ENCODE measurements around the gene DAD1. TPM values are rescaled to one million over a fixed set of nuclear protein-coding genes. Genes with fewer than 3 reads are reported as not detected.
"Not testable (repeated sequence)": the region's sequence is repeated elsewhere in the genome, so short reads cannot be mapped to it uniquely, and the experiment has no call there.

DAD1 gene
- total RNA-seq, 1 experiment from 2014 or later: 258 TPM

- Histone ChIP-seq H3K27ac (ENCODE audit: low read length) (no peak overlapping the region), H3K36me3 (ENCODE audit: low read depth, low read length) (no peaks in the 10 kb centered on the region), H3K9ac (ENCODE audit: low read length) (no peak overlapping the region), H4K20me1 (ENCODE audit: low read length) (no peaks in the 10 kb centered on the region), H3K9me3 (ENCODE audit: low read length) (no peaks in the 10 kb centered on the region), H3K4me1 (ENCODE audit: insufficient read depth, low read length) (peaks cover 10% of the 10 kb centered on the region), H3K9me2 (replicated peaks; ENCODE audit: low read length) (no peaks in the 10 kb centered on the region), H3K4me2 (ENCODE audit: low read length) (no peak overlapping the region; the same call in 1 of the 2 replicates), H3F3A (ENCODE audit: low read length, unreplicated experiment) (no peaks in the 10 kb centered on the region), H2AFZ (ENCODE audit: low read length) (no peak overlapping the region), H3K27me3 (ENCODE audit: low read length) (no peaks in the 10 kb centered on the region), H3K4me3 (ENCODE audit: low read length) (no peak overlapping the region), H3K79me2 (ENCODE audit: low read length) (no peaks in the 10 kb centered on the region)
- DNase-seq (peak; percentile 45), ATAC-seq (peak; percentile 77)
- POLR2A ChIA-PET (ENCODE audit: unreplicated experiment): no interaction called here
- BruUV-seq (replicated peaks): no TSS peak
- CTCF ChIA-PET: no interaction called here
- intact Hi-C loops (cut with micrococcal nuclease): no loop called here
- TF ChIP-seq EZH2 (IDR thresholded peaks at IDR 0.05; ENCODE audit: low read length, unreplicated experiment) (no peak), EZH2phosphoT487 (IDR thresholded peaks at IDR 0.05; ENCODE audit: borderline replicate concordance, low read length) (no peak)
- TF ChIP-seq, protein P1, sequence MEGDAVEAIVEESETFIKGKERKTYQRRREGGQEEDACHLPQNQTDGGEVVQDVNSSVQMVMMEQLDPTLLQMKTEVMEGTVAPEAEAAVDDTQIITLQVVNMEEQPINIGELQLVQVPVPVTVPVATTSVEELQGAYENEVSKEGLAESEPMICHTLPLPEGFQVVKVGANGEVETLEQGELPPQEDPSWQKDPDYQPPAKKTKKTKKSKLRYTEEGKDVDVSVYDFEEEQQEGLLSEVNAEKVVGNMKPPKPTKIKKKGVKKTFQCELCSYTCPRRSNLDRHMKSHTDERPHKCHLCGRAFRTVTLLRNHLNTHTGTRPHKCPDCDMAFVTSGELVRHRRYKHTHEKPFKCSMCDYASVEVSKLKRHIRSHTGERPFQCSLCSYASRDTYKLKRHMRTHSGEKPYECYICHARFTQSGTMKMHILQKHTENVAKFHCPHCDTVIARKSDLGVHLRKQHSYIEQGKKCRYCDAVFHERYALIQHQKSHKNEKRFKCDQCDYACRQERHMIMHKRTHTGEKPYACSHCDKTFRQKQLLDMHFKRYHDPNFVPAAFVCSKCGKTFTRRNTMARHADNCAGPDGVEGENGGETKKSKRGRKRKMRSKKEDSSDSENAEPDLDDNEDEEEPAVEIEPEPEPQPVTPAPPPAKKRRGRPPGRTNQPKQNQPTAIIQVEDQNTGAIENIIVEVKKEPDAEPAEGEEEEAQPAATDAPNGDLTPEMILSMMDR (conservative IDR thresholded peaks at IDR 0.05; ENCODE audit: low read depth, low read length): no peak
Observed at GRCh38 chr14:22622255-22622654, 33.2 kb upstream of the DAD1 start.

- H3K9me2 ChIP-seq (replicated peaks; ENCODE audit: low read length); POLR2A ChIA-PET (ENCODE audit: unreplicated experiment); CTCF ChIA-PET; H3K9me3 ChIP-seq (ENCODE audit: low read length); H2AFZ ChIP-seq (ENCODE audit: low read length); H3K4me2 ChIP-seq (ENCODE audit: low read length); H3K27ac ChIP-seq (ENCODE audit: low read length); ATAC-seq; H3K36me3 ChIP-seq (ENCODE audit: low read depth, low read length); intact Hi-C loops (cut with micrococcal nuclease); BruUV-seq (replicated peaks); H3F3A ChIP-seq (ENCODE audit: low read length, unreplicated experiment); H4K20me1 ChIP-seq (ENCODE audit: low read length); H3K27me3 ChIP-seq (ENCODE audit: low read length); H3K79me2 ChIP-seq (ENCODE audit: low read length); H3K4me3 ChIP-seq (ENCODE audit: low read length); DNase-seq; H3K9ac ChIP-seq (ENCODE audit: low read length): not testable (repeated sequence)
- H3K4me1 ChIP-seq (ENCODE audit: insufficient read depth, low read length): peaks cover 25% of the 10 kb centered on the region
Observed at GRCh38 chr14:22615765-22616164, 26.7 kb upstream of the DAD1 start.

DNA sequence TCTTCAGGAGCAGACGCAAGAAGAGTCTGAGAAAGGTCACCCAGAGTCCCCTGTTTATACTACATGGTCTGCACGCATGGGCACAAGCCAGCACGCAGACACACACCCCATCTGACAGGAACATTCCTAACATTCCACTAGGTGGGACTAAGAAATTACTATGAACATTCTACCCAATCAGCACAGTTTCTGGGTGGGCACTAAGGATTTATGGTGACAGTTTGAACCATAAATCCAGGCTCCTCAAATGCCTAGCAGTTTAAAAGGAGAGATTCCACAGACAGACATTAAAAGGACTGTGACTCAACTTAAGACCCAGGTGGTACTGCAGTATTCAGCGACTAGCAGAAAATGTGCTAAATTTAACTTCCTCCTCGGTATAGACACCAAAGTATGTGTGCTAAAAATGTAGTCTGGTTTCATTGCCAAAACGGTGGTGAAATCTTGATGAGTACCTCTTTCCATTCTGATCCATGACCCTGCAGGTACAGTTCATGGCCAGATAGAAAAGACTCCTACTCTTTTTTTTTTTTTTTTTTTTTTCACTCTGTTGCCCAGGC, 25.3 kb upstream of the DAD1 start:
- ChIA-PET POLR2A (ENCODE audit: unreplicated experiment) (no interaction called here), CTCF (no interaction called here)
- Histone ChIP-seq H3K9ac (ENCODE audit: low read length) (no peak overlapping the region), H3K4me2 (ENCODE audit: low read length) (peak overlapping the region; percentile 60), H3F3A (ENCODE audit: low read length, unreplicated experiment) (peaks cover 2% of the 10 kb centered on the region), H2AFZ (ENCODE audit: low read length) (peak overlapping the region; percentile 56), H3K79me2 (ENCODE audit: low read length) (no peaks in the 10 kb centered on the region), H3K36me3 (ENCODE audit: low read depth, low read length) (peaks cover 16% of the 10 kb centered on the region), H3K27ac (ENCODE audit: low read length) (peak overlapping the region; percentile 65), H3K9me2 (replicated peaks; ENCODE audit: low read length) (no peaks in the 10 kb centered on the region), H3K4me3 (ENCODE audit: low read length) (no peak overlapping the region), H3K27me3 (ENCODE audit: low read length) (no peaks in the 10 kb centered on the region), H3K4me1 (ENCODE audit: insufficient read depth, low read length) (peaks cover 25% of the 10 kb centered on the region), H3K9me3 (ENCODE audit: low read length) (no peaks in the 10 kb centered on the region), H4K20me1 (ENCODE audit: low read length) (no peaks in the 10 kb centered on the region)
- DNase-seq: peak; percentile 97
- intact Hi-C loops (cut with micrococcal nuclease): loop anchor here (5.0 kb wide), 1 partner anchor 38 kb away; no protein-coding TSS in a partner anchor
- BruUV-seq (replicated peaks): no TSS peak
- TF ChIP-seq EZH2phosphoT487 (IDR thresholded peaks at IDR 0.05; ENCODE audit: borderline replicate concordance, low read length): no peak
- TF ChIP-seq, protein P1 (conservative IDR thresholded peaks at IDR 0.05; ENCODE audit: low read depth, low read length): no peak
- TF ChIP-seq EZH2 (IDR thresholded peaks at IDR 0.05; ENCODE audit: low read length, unreplicated experiment): no peak
- ATAC-seq: peak; percentile 95
